Keratinocyte (primary cell): ENCODE measurements around the gene PARVA.

Experiments
- EZH2 ChIP-seq: IDR thresholded peaks from one replicate; pipeline ENCODE4 v1.6.1; 2012; ENCODE audit warnings: inconsistent platforms, mild to moderate bottlenecking, low read length, moderate library complexity
- TF ChIP-seq, protein P1 (sequence below), 3 experiments: IDR thresholded peaks in 1 of 3; conservative IDR thresholded peaks in 1 of 3; optimal IDR thresholded peaks in 1 of 3; 2 replicates in 2 of 3; 3 replicates in 1 of 3; pipeline versions ENCODE3 to v1.5.1; 2011; ENCODE audit warnings: low read length in 3 of 3, mild to moderate bottlenecking in 3 of 3, moderate library complexity in 2 of 3, control low read depth in 1 of 3, inconsistent platforms in 1 of 3; ENCODE audit not compliant: insufficient read depth in 2 of 3; ENCODE audit errors: extremely low read depth in 1 of 3

DNA sequence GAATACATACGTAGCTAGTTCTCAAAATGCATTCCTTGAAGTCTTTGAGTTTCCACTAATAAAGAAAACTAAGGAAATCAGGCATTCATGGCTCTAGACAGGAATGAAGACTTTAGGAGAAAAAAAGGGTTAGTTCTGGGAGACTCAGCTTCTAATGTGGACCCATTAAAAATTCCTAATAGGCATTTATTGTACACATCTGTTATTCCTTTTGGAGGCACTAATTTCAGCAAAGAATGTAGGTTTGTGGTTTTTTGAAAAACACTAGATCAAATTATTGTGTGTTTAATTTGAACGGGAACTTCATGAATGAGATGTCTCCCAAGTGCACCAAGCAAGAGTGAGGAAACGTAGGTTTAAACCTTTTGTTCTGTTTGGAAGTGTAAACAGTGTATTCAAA is 42.7 kb downstream of the PARVA start:
- TF ChIP-seq, protein P1, sequence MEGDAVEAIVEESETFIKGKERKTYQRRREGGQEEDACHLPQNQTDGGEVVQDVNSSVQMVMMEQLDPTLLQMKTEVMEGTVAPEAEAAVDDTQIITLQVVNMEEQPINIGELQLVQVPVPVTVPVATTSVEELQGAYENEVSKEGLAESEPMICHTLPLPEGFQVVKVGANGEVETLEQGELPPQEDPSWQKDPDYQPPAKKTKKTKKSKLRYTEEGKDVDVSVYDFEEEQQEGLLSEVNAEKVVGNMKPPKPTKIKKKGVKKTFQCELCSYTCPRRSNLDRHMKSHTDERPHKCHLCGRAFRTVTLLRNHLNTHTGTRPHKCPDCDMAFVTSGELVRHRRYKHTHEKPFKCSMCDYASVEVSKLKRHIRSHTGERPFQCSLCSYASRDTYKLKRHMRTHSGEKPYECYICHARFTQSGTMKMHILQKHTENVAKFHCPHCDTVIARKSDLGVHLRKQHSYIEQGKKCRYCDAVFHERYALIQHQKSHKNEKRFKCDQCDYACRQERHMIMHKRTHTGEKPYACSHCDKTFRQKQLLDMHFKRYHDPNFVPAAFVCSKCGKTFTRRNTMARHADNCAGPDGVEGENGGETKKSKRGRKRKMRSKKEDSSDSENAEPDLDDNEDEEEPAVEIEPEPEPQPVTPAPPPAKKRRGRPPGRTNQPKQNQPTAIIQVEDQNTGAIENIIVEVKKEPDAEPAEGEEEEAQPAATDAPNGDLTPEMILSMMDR (optimal IDR thresholded peaks at IDR 0.05 in 1 of 3, IDR thresholded peaks at IDR 0.05 in 1 of 3, conservative IDR thresholded peaks at IDR 0.05 in 1 of 3; ENCODE audit: extremely low read depth in 1 of 3, insufficient read depth in 2 of 3, low read length in 3 of 3): no peak
- TF ChIP-seq EZH2: no peak
